Activated CD8-positive, alpha-beta memory T cell treated with anti-CD3 and anti-CD28 coated beads for 24 hours (primary cell): Measurements from ENCODE around the gene SCN2A.

Experiments used
- DNase-seq: peaks from one replicate; pipeline ENCODE4 v3.0.0-alpha.2; 2020

SCN2A gene

DNA sequence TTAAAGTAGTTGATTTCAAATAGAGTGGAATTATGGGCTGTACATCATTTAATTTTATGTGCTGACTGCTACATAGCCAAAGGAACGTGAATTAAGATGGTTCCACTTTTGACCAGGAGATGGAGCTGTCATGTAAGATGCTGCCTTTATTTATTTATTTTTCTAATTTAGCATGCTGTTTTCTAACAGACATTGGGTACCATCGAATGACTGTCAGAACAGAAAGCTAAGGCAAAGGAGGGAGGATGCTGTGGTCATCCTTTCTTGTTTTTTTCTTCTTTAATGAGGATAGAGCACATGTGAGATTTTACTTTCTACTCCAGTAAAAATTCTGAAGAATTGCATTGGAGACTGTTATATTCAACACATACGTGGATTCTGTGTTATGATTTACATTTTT is at the start of gene SCN2A:
SCN2A (plus strand) TSS at position 185 of the 400 bp plus-strand sequence. CDS start 56,410 bp downstream, outside the sequence.
- DNase-seq, result no peak

DNA sequence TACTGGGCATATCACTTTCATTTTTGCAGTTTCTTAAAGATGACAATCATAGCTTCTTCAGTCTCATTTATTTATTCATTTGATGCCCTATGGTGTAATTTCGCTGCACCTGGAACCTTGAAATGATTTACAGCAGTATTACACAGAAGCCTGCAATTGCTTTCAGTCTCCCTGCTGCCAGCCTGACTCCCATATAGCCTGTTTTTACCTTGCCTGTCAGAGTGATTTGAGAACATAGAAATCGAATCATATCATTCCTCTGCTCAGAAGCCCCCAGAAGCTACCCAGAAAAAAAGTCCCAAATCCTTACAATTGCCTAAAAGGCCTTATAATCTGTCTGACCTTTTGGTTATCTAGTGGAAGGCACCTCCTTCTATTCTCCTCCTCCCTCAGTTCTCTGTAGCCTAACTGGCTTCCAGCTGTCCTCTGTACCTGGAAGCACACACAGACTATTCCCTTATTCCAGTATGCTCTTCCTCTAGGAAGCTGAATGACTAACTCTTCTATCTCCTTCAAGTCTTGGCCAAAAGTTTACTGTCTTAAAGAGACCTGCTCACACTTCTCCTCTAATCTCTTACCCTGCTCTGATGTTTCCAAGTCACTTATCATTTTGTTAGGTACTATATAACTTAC is 48.0 kb upstream of the SCN2A start:
- no peak for DNase-seq

DNA sequence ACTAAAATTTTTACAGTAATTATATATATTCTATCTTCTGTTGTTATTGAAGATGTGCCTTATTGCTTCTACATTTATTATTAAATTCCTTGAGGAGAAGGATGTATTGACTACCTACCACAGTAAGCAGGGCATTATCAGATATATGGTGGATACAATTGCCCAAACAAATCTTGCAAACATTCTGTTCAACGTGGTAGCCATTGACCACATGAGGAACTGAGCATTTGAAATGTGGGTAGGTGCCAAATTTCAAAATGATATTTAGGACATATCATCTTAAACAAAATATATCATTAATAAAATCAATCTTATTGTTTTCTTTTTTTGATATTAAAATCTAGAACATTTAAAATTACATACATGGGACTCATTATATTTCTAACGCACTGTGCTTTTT is 46.5 kb upstream of the SCN2A start:
- DNase-seq, result no peak

DNA sequence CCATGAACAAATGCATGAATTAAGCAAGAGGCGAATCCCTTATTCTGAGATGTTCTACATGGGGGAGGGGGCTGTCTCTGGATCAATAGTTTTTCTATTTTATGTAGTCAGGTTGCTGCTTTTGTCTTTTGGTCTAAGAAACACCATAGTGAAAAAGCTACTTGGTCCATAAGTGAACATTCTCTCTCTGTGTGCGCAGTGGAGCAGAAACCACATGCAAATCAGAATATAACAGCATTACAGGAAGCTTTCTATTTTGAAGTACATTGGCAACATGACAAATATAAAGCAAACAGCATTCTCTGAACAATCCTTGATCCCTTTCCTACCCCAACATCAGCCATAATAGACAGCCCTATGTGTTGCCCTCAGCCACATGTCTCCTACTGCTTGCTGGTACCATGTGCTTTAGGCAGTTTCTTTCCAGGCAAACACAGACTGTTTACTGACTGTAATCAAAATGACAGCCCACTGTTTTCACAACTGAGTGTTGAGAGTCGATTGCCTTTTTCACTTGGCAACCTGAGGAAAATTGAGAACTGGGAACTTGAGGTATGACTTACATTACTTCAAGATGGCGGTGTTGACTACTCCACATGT is 45.9 kb upstream of the SCN2A start:
- no peak for DNase-seq

DNA sequence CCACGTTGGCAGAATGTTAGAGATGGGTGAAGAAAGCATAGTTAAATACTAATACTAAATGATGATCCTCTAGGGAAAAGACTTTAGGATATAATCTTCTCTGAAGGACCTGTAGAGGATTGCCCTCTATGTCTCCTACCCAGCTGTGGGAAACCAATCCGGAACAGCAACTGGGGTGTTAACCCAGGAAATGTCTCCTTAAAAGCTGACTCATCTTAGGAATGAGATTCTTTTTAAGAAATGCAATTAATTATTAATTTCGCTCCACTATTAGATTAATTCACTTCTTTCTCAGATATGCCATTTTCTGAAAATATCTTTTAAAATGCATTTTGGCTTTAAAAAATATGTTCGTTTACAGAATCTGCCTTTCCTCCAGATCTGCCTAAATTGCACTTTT is 42.8 kb upstream of the SCN2A start:
- DNase-seq, result no peak

DNA sequence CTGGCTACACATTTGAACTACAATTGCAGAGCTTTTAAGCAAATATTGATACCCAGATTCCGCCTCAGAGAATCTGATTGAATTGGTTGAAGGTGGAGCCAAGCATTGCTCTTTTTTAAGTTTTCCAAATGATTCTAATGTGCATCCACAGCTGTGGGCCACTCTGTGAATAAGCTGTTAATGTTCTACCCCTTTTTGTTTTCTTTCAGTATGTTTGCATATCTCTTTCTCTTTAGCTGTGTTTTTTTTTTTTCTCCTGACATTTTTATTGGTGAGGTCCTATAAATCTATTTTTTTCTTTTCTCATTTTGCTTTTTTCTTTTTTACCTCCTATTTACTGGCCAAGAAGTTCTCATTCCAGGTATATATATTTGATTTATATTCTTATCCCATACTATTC is 41.9 kb upstream of the SCN2A start:
- no peak for DNase-seq

DNA sequence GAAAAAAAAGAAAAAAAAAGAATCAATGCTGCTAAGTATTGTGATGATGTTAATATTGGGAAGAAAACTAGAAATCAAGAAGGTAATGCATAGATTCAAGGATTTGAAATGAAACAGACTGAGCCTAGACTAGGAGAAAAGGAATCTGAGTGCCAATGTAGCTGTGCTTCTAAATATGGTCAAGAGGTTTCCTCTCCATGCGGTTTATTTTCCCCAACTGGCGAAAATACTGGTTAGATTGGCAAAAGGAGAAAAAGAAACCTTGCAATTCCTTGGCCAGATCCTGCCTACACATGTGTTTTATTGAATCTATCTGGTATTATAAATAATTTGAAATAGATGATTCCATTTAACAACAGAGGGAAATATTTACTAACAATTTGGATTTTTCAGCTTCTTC is 41.0 kb upstream of the SCN2A start:
- DNase-seq, result no peak

DNA sequence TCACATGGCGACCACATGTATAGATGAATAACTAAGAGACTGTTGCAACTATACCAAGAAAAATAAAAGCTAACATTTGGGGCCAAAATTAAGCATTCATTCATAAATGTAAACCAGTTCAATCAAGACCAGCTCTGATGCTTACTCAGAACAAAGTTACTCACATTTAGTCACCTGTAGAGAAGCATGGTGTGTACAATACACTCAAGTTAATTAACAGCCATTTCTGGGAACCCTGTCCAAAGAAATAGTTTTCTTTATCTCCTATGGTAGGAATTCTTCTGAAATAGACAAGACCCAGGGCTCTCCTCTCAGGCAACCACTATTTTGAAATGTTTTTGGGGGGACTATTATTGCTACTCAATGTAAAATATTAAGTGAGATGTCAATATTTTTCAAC is 37.0 kb upstream of the SCN2A start:
- DNase-seq, result no peak

DNA sequence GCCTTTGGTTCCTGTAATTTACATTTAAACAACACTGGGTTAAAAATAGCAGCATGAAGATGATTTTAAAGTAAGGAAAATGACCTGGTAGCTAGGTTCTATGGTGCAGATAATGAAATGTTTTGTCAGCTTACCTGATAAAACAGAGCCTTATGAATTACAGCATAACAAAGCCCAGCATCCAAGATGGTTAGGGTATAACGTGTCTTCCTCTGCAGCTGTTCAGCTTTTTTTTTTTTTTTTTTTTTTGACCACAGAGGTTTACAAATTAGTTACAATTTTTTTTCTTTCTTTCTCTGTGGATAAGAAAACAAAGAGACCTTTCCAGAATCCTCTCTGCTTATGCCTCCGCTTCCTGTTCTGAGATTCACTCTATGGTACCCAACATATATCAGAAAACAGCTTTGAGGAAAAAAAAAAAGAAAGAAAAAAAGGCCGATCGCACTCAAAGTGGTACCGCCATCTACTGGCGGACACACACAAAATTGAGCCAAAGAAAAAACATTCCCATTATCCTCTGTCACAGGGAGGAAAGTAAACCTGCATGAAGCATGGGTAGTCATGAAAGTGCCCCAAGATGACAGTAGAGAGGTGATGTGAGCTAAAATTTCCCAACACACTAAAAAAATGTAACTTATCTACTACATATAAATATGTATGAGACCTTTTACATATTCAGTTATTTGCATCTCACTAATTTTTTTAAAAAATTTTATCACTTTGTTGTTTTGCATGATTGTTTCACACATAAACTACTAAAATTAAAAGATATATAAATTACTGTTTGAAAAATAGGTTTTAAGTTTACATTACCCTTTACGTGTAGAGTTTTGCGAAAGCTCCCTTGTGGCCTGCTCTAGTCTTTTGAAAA is 35.3 kb upstream of the SCN2A start, which contains the start of gene SCN3A:
SCN3A (minus strand) TSS at position 362 of the 871 bp plus-strand sequence. CDS start 27,656 bp downstream, outside the sequence.
- no peak for DNase-seq

DNA sequence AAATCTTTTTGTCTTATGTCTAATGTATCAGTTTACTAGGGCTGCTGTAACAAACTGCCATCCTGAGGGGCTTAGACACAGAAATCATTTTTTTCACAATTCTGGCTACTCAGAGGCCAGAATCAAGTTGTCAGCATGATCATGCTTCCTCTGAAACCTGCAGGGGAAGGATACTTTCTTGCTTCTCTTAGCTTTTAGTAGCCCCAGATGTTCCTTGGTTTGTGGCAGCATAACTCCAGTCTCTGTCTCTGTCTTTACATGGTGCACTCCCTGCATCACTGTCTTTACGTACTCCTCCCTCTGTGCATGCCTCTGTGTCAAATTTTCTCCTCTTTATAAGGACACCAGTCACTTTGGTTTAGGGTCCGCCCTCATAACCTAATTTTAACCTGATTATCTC is 33.3 kb upstream of the SCN2A start:
- no peak for DNase-seq

DNA sequence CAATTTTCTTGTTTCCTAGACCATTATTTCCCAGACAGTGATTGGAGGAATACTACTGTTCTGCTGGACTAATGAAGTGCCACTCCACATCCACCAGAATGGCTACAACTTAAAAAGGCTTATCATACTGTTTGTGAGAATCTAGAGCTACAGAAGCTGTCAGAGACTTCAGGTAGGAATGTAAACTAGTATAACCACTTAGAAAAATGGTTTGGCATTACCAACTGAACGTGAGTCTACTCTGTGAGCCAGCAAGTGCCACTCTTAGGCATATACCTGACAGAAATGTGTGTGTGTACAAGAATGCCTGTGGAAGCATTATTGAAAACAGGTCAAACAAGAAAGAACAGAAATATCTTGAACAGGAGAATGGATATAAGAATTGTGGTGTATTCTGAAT is 31.1 kb upstream of the SCN2A start:
- no peak for DNase-seq

DNA sequence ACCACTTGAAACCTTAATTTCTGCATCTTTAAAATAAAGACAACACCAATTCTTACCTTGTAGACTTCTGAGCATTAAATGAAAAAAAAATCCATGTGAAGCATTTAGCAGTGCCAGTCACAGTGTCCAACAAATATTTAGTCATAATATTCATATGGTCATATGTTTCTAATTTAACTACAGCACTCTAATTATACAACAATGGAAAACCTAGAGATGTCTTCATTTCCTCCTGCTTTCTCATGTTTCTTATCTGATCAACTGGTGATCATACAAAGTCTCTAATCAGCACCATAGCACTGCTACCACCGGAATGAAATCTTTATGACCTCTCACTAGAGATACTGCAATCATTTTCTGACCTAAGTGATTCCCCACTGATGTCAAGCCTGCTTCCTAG is 25.1 kb upstream of the SCN2A start:
- no peak for DNase-seq

DNA sequence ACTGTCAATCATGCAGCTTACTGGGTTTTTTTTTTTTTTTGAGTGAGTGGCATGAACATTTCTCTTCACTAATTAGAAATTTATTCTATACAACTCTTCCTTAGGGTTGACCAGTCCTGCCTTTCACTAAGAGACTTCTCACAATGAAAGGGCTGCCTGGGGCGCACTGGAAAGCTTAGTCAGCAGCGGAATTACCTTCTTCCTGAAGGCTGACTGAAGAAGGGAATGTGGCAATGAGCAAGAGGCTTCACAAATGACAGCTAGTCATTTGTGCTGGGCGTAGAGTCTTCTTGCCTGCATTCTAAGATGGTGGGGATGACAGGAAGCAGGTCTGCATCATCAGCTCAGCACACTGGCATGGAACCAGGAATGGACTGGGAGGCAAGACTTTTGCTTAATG is 19.7 kb upstream of the SCN2A start:
- DNase-seq, result no peak

DNA sequence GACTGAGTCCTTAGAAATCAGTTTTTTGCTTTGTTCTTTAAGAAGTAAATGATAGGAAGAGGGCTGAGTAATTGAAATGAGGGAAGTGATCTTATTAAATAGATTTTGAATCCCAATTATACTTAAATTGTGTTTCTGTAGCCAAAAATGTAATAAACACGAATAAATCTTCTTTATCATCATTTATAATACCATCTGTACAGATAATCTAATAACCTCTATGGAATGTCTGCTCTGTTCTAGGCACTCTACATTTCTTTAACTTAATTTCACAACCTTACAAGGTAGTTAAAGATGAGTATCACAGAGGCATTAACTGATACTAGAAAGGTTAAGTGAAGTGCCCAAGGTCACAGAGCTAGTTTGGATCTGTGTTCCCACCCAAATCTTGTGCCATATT is 14.3 kb upstream of the SCN2A start:
- no peak for DNase-seq

DNA sequence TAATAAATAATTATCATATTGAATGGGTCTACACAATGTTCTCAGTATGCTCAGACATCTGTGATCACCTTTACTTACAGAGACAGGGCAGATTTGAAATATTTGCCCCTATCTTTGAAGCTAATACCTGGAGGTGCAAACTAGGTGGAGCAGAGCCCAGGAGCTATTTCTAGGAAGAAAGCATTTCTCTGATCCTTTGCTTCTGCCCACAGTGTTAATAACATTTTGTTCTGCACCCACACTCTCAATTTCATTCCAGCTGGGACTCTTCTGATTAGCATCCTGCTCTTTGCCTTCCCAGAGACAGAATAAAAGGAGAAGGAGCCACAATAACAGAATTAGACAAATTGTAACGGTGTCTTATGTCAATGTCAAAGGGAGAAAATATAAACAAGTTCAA is 11.6 kb upstream of the SCN2A start:
- no peak for DNase-seq

DNA sequence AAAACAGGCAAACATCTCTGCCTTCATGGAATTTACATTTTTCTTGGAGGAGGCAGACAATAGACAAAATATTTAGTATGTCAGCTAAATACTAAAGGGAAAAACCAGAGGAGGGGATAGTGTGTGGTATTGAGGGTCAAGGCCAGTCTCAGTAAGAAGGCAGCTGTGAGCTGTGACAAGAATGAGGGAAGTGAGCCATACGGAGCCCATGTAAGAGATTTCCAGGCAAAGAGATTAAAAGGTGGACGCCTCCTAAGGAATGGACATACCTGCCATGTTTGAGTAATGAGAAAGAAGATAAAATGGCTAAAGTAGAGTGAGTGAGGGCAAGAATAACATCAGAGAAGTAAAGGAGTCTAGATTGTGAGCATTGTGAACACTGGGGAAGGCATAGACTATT is 2.2 kb upstream of the SCN2A start:
- DNase-seq, result no peak

DNA sequence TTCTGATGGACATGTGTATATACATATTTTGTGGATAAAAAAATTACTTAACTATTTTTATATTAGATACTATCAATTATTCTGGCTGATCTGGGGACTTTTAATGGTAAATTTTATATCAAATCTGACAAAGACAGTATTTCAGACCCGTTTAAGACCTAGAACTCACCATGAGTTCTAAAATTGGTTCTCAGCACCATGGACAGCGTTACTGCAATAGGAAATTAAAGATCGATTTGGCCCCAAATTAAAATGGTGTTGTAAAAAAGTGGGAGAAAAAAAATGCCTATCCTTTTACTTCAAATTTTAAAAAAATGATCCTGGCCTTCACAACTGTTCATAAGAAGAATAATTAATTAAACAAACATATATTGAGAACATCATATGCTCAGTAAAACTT is 919 bp upstream of the SCN2A start:
- no peak for DNase-seq

DNA sequence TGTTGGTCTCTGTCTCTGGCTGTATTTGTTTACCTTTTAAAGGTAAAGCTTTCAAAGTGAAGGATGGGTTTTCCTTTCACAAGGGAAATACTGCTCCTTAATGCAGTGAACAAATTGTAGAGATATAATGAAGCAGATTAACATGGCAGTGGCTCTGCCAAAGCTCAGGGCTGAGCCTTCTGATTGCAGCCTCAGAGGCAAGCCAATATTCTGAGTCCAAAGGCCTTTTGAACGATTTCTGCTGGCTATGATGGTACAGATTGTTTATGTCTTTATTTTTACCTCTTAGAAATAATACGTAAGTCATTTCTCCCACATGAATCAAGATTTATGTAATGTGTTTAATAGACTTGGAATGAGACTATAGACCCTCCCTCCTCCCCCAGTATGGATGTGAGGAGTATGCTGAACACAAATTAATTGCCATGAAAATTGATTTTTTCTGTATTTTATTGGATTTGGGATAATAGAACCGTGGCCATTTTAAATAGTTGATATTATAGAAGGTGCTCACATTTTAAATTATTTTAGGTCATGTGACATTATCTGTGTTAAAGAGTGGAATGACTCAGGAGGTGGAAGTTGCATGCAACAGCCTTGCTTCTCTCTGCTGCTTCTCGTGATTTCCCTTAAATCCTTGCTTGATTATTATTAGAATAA is 772 bp downstream of the SCN2A start:
- DNase-seq, result no peak

DNA sequence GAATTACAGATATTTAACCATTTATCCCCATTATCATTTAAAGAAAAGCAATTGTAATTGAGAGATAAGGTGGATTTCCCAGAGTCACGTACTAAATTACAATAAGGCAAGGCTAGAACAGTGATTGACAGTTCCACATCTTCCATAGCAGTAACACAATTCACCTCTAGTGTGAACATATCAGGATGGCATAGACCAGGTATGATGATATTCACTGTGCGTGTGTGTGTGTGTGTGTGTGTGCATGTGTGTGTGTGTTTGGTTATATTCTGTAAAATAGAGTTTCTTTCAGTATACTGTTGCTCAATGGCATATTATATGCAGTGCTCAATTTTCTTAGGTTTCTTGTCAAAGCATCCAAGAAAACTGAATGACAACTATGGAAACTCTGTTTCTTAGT is 1.7 kb downstream of the SCN2A start:
- DNase-seq, result no peak

DNA sequence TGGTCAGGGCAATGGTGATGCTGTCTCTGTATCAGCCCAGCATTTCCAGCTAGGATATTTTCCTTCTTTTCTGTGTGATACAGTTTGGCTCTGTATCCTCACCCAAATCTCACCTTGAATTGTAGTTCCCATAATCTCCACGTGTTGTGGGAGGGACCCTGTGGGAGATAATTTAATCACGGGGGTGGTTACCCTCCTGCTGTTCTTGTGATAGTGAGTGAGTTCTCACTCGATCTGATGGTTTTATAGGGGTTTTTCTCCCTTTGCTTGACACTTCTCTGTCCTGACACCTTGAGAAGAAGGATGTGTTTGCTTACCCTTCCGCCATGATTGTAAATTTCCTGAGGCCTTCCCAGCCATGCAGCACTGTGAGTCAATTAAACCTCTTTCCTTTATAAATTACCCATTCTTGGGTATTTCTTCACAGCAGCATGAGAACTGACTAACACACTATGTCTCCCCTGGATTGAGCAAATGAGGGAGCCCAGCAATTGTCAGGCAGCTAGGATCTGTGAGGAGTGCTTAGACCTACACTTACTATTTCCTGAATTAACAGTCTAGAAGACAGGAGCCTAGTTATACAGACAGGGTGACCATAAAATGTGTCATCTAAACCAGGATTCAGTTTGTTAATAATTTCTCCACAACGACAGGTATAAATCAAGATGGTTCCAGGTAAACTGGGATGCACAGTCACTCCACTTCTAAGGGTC is 6.0 kb downstream of the SCN2A start:
- DNase-seq, result no peak

DNA sequence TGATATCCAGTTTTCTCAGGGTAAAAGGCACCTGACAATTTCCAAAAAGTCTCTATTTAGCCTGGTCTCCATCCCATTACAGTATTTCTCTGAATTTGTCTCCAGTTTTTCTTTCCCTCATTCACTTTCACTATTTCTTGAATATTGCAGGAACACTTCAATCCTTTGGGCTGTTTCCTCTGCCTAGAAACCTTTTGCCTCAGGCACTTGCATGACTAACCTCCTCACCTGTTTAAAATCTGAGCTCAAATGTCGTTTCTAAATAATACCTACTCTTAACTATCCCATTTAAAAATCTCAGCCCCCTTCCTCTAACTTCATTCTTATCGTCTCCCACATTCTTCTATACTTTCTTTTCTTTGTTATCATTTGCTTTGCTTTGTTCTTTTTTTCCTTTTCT is 9.0 kb downstream of the SCN2A start:
- no peak for DNase-seq

DNA sequence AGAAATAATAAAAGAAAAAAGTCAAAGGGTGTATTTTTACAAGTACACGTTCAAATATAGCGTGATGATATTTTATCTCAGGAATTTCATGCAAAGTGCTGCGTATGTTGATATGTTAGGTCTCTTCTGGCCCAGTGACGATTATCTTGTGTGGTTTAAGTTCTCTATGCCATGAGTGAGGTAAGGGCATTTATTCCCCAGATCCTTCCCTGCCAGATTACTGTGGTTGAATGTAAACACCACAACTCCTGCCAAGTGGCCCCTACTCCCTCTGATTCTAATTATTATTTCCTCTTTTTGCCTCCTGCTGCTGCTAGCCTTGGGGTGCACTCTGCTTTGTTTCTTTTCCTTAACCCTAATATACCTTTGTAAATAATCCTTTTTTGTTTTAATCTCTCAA is 12.2 kb downstream of the SCN2A start:
- DNase-seq, result no peak

DNA sequence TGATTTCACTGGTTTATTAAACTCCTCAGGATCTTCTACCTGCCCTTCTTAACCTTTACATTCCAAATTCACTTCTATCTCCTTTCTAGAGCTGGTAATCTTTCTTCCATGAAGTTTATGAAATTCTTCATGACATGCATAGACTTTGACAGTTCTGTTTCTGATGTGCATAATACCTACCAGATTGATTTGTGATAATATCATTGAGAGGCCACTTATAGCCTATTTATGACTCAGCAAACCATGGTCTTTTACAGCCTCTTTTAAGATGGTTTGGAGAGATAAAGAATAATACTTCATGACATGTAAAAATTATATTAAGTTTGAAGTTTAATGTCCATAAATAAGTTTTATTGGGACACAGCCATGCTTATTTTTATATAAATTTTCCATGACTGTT is 14.0 kb downstream of the SCN2A start:
- no peak for DNase-seq
